Right lobe of liver (tissue), 6 donors: Measurements from ENCODE around the gene CCDC183. TPM values are rescaled to one million over a fixed set of nuclear protein-coding genes. Genes with fewer than 3 reads are reported as not detected.
"Not testable (repeated sequence)": the region's sequence is repeated elsewhere in the genome, so short reads cannot be mapped to it uniquely, and the experiment has no call there.

Experiments
- ATAC-seq, 4 donors: fragments of 200-7000 bp; cut with Tn5 transposase; one replicate each; pipeline ENCODE4 v1.9.1; 2020; ENCODE audit warnings: mild to moderate bottlenecking in 4 of 4, moderate library complexity in 4 of 4
- DNase-seq, 3 donors: peaks; one replicate each; pipeline ENCODE4 v3.0.0-alpha.2; 2020
- H3K27ac ChIP-seq, 3 donors: fragments of 200-600 bp; one replicate each; pipeline ENCODE4 v1.8.0; 2022
- H3K27me3 ChIP-seq, 2 donors: fragments of 200-600 bp; one replicate each; pipeline ENCODE4 v1.8.0; 2022
- H3K36me3 ChIP-seq, 4 donors: fragments of 200-600 bp; sonication (generic) in 1 of 4; one replicate each; pipeline versions ENCODE4 v1.5.1 to v1.8.0; 2017 to 2022; ENCODE audit warnings: control low read depth in 1 of 4
- H3K4me1 ChIP-seq, 4 donors: fragments of 200-600 bp; sonication (generic) in 1 of 4; one replicate each; pipeline versions ENCODE4 v1.5.1 to v1.8.0; 2017 to 2022; ENCODE audit warnings: control low read depth in 1 of 4
- H3K4me3 ChIP-seq, 3 donors: fragments of 200-600 bp; one replicate each; pipeline ENCODE4 v1.8.0; 2022
- H3K9me3 ChIP-seq, 4 donors: fragments of 200-600 bp; sonication (generic) in 1 of 4; one replicate each; pipeline versions ENCODE4 v1.5.1 to v1.8.0; 2017 to 2022; ENCODE audit warnings: control low read depth in 1 of 4
- CTCF ChIP-seq, 4 donors: fragments of 200-600 bp in 3 of 4; fragments of 450-650 bp in 1 of 4; IDR thresholded peaks; one replicate each; pipeline versions ENCODE4 v1.5.1 to v1.8.0; 2016 to 2022; ENCODE audit warnings: antibody characterized with exemption in 4 of 4, mild to moderate bottlenecking in 2 of 4
- POLR2A ChIP-seq: fragments of 450-650 bp; IDR thresholded peaks from one replicate; pipeline ENCODE4 v1.6.1; 2017; ENCODE audit warnings: antibody characterized with exemption, mild to moderate bottlenecking
- WGBS: methylation state at CpG from one replicate; pipeline ENCODE4 v1.1.6; 2018; ENCODE audit warnings: low coverage, low lambda C conversion rate; ENCODE audit not compliant: insufficient coverage; ENCODE audit errors: missing lambda C conversion rate; 5-methylcytosine and 5-hydroxymethylcytosine counted together
- intact Hi-C, 2 donors: fragments of 100-400 bp; cut with DNase I; formaldehyde crosslinking; loops; one replicate each; pipeline versions ENCODE4 v1.11.2 to v1.14.1; 2022
- total RNA-seq, 6 experiments: library from RNA; depleted of rRNA in 2 of 6; stranded (reverse); fragments of >200 nt in 2 of 6; fragmentation: NEBNext Ultra II Directional in 3 of 6; extraction: Animal tissue kit (Norgen Biotek cat#: 25700) in 3 of 6; gene quantifications; one replicate each; pipeline versions ENCODE4 v1.1.0 to v1.2.4, GENCODE V29; 2016 to 2023
- donor health status: DM: no; HTN: yes; CAD: no.
- donor health status: DM: no; HTN: no; CAD: no.
- donor health status: DM: no; HTN: no; CAD: no.
- donor health status: DM: no; HTN: yes; CAD: no.
- donor health status: DM: no; HTN: yes; CAD: no.

CCDC183 gene
- total RNA-seq, 6 experiments from 2014 or later: 0.43 to 1.2 (median 0.74) TPM; not detected in 1

GRCh38 chr9:136799079-136799853, 3.1 kb downstream of the CCDC183 start:
- H3K4me1 ChIP-seq: peaks cover 0 to 25% (median 13%) of the 10 kb centered on the region in 4 donors
- no peaks in the 10 kb centered on the region for H3K9me3 ChIP-seq
- no peaks in the 10 kb centered on the region for H3K36me3 ChIP-seq
- peak overlapping the region in 2 of 3 donors; percentile 38 to 39 for H3K4me3 ChIP-seq
- no peak for TF ChIP-seq POLR2A
- TF ChIP-seq CTCF (IDR thresholded peaks at IDR 0.05): no peak
- no peak overlapping the region for H3K27ac ChIP-seq
- intact Hi-C loops: no loop called here
- 7% methylated on average over 5 of the region's 35 CpGs for WGBS
- DNase-seq (peak; percentile 71 to 77 (median 75)), ATAC-seq (peak; percentile 56 to 62 (median 57))
- H3K27me3 ChIP-seq: no peaks in the 10 kb centered on the region

- H3K27me3 ChIP-seq: no peaks in the 10 kb centered on the region
- ATAC-seq: peak; percentile 82 to 89 (median 84)
- TF ChIP-seq CTCF (IDR thresholded peaks at IDR 0.05): no peak
- H3K9me3 ChIP-seq: no peaks in the 10 kb centered on the region
- peaks cover 0 to 25% (median 13%) of the 10 kb centered on the region in 4 donors for H3K4me1 ChIP-seq
- peak overlapping the region; percentile 23 to 39 (median 38) for H3K4me3 ChIP-seq
- 0% methylated on average over 10 of the region's 63 CpGs for WGBS
- no peaks in the 10 kb centered on the region for H3K36me3 ChIP-seq
- DNase-seq: peak; percentile 93 to 95 (median 95)
- H3K27ac ChIP-seq: no peak overlapping the region
- intact Hi-C loops: no loop called here
Observed at GRCh38 chr9:136799854-136800657, 3.9 kb downstream of the CCDC183 start.

- Histone ChIP-seq H3K36me3 (no peaks in the 10 kb centered on the region), H3K27ac (no peak overlapping the region), H3K4me3 (no peak overlapping the region), H3K27me3 (no peaks in the 10 kb centered on the region), H3K4me1 (peaks cover 0 to 30% (median 14%) of the 10 kb centered on the region in 4 donors), H3K9me3 (no peaks in the 10 kb centered on the region)
- DNase-seq (peak in 1 of 3 donors; percentile 37), ATAC-seq (no peak)
- no peak for TF ChIP-seq CTCF (IDR thresholded peaks at IDR 0.05)
- TF ChIP-seq POLR2A: no peak
- intact Hi-C loops: no loop called here
- 75% methylated on average over 5 of the region's 6 CpGs for whole genome bisulfite sequencing
Observed at GRCh38 chr9:136802321-136802720, 6.2 kb downstream of the CCDC183 start.

GRCh38 chr9:136803009-136803550, 6.9 kb downstream of the CCDC183 start:
- H3K36me3 ChIP-seq, H3K9me3 ChIP-seq, ATAC-seq, H3K27ac ChIP-seq, H3K4me3 ChIP-seq, intact Hi-C loops, H3K27me3 ChIP-seq, DNase-seq: not testable (repeated sequence)
- H3K4me1 ChIP-seq: peaks cover 0 to 30% (median 14%) of the 10 kb centered on the region in 4 donors
- no CpG with 5 or more reads among the region's 9 CpGs for WGBS
